ENCODE data around the gene MDFIC.

The MDFIC gene

GRCh38 chr7:114986190-114987180 lies 64.6 kb downstream of the MDFIC start:
- H2AFZ ChIP-seq (ENCODE audit: low read length) = no peak overlapping the region
- no peaks in the 10 kb centered on the region for H3K36me3 ChIP-seq (ENCODE audit: insufficient read depth, low read length)
- no peaks in the 10 kb centered on the region for H3K4me1 ChIP-seq (ENCODE audit: insufficient read depth, low read length, poor library complexity, severe bottlenecking)
- no peak overlapping the region for H3K4me2 ChIP-seq (ENCODE audit: low read depth, low read length, poor library complexity, severe bottlenecking)
- no peak overlapping the region for H3K9ac ChIP-seq (ENCODE audit: low read depth, low read length, poor library complexity, severe bottlenecking)
- no peaks in the 10 kb centered on the region for H3K9me3 ChIP-seq (ENCODE audit: insufficient read depth, low read depth, low read length)
- no peaks in the 10 kb centered on the region for H3K79me2 ChIP-seq (ENCODE audit: insufficient read depth, low read length)
- no peaks in the 10 kb centered on the region for H3F3A ChIP-seq (ENCODE audit: low read depth)
- TF ChIP-seq CTCF (conservative IDR thresholded peaks at IDR 0.05; ENCODE audit: low read length) (no peak), EZH2phosphoT487 (IDR thresholded peaks at IDR 0.05; ENCODE audit: borderline replicate concordance) (no peak)
- H3K9me2 ChIP-seq (replicated peaks; ENCODE audit: low read depth, low read length) = no peaks in the 10 kb centered on the region
- H3K4me3 ChIP-seq (ENCODE audit: low read length, poor library complexity, severe bottlenecking) = no peak overlapping the region
- no peaks in the 10 kb centered on the region for H3K27me3 ChIP-seq (ENCODE audit: insufficient read depth, low read length, poor library complexity, severe bottlenecking)
- H4K20me1 ChIP-seq (ENCODE audit: insufficient read depth, low read length, poor library complexity, severe bottlenecking) = no peaks in the 10 kb centered on the region

GRCh38 chr7:114988026-114988425 lies 66.1 kb downstream of the MDFIC start:
- H3K9me2 ChIP-seq (replicated peaks; ENCODE audit: low read depth, low read length) = no peaks in the 10 kb centered on the region
- no peak overlapping the region for H3K4me3 ChIP-seq (ENCODE audit: low read length, poor library complexity, severe bottlenecking)
- H3K27me3 ChIP-seq (ENCODE audit: insufficient read depth, low read length, poor library complexity, severe bottlenecking) = no peaks in the 10 kb centered on the region
- no peak for TF ChIP-seq CTCF (conservative IDR thresholded peaks at IDR 0.05; ENCODE audit: low read length)
- no peak for TF ChIP-seq EZH2phosphoT487 (IDR thresholded peaks at IDR 0.05; ENCODE audit: borderline replicate concordance)
- no peak overlapping the region for H3K9ac ChIP-seq (ENCODE audit: low read depth, low read length, poor library complexity, severe bottlenecking)
- no peak overlapping the region for H3K4me2 ChIP-seq (ENCODE audit: low read depth, low read length, poor library complexity, severe bottlenecking)
- H3F3A ChIP-seq (ENCODE audit: low read depth) = no peaks in the 10 kb centered on the region
- no peaks in the 10 kb centered on the region for H3K4me1 ChIP-seq (ENCODE audit: insufficient read depth, low read length, poor library complexity, severe bottlenecking)
- no peaks in the 10 kb centered on the region for H3K9me3 ChIP-seq (ENCODE audit: insufficient read depth, low read depth, low read length)
- H3K36me3 ChIP-seq (ENCODE audit: insufficient read depth, low read length) = no peaks in the 10 kb centered on the region
- no peaks in the 10 kb centered on the region for H3K79me2 ChIP-seq (ENCODE audit: insufficient read depth, low read length)
- H2AFZ ChIP-seq (ENCODE audit: low read length) = no peak overlapping the region
- no peaks in the 10 kb centered on the region for H4K20me1 ChIP-seq (ENCODE audit: insufficient read depth, low read length, poor library complexity, severe bottlenecking)

GRCh38 chr7:114988755-114989375 lies 67.0 kb downstream of the MDFIC start:
- no peaks in the 10 kb centered on the region for H3K4me1 ChIP-seq (ENCODE audit: insufficient read depth, low read length, poor library complexity, severe bottlenecking)
- no peak overlapping the region for H2AFZ ChIP-seq (ENCODE audit: low read length)
- no peak overlapping the region for H3K4me2 ChIP-seq (ENCODE audit: low read depth, low read length, poor library complexity, severe bottlenecking)
- no peak overlapping the region for H3K4me3 ChIP-seq (ENCODE audit: low read length, poor library complexity, severe bottlenecking)
- no peaks in the 10 kb centered on the region for H3K79me2 ChIP-seq (ENCODE audit: insufficient read depth, low read length)
- H3K9me2 ChIP-seq (replicated peaks; ENCODE audit: low read depth, low read length) = no peaks in the 10 kb centered on the region
- H3K36me3 ChIP-seq (ENCODE audit: insufficient read depth, low read length) = no peaks in the 10 kb centered on the region
- no peaks in the 10 kb centered on the region for H3F3A ChIP-seq (ENCODE audit: low read depth)
- H3K9ac ChIP-seq (ENCODE audit: low read depth, low read length, poor library complexity, severe bottlenecking) = no peak overlapping the region
- H4K20me1 ChIP-seq (ENCODE audit: insufficient read depth, low read length, poor library complexity, severe bottlenecking) = no peaks in the 10 kb centered on the region
- H3K27me3 ChIP-seq (ENCODE audit: insufficient read depth, low read length, poor library complexity, severe bottlenecking) = no peaks in the 10 kb centered on the region
- TF ChIP-seq EZH2phosphoT487 (IDR thresholded peaks at IDR 0.05; ENCODE audit: borderline replicate concordance) (no peak), CTCF (conservative IDR thresholded peaks at IDR 0.05; ENCODE audit: low read length) (no peak)
- H3K9me3 ChIP-seq (ENCODE audit: insufficient read depth, low read depth, low read length) = no peaks in the 10 kb centered on the region

All from Loucy (cell line).